ENCODE data around the gene HSPBP1. TPM values are rescaled to one million over a fixed set of nuclear protein-coding genes. Genes with fewer than 3 reads are reported as not detected.

Gene HSPBP1
- total and polyA plus RNA-seq, 9 of the 15 experiments (the other 6 are each of a cell fraction or from before 2014, with no cell fraction given), result 0.83 to 81.3 (median 21.8) TPM

GRCh38 chr19:55259540-55260210 is 20.2 kb downstream of the HSPBP1 start (continued):
- TF ChIP-seq RFX1 (IDR thresholded peaks at IDR 0.05), result no peak
- TF ChIP-seq PHB (CRISPR knock-in tag; IDR thresholded peaks at IDR 0.05), result no peak
- no peak for TF ChIP-seq EWSR1 (IDR thresholded peaks at IDR 0.05; ENCODE audit: borderline replicate concordance, low read depth, partially characterized antibody)
- no peak for TF ChIP-seq ELK1 (CRISPR knock-in tag; IDR thresholded peaks at IDR 0.05)
- TF ChIP-seq NR3C1 (CRISPR knock-in tag; IDR thresholded peaks at IDR 0.05), result no peak
- TF ChIP-seq RNF2 (IDR thresholded peaks at IDR 0.05), result no peak
- TF ChIP-seq BDP1 (IDR thresholded peaks at IDR 0.05; ENCODE audit: insufficient read depth, insufficient read length), result no peak
- no peak for TF ChIP-seq THAP12 (CRISPR knock-in tag; IDR thresholded peaks at IDR 0.05)
- TF ChIP-seq ZBTB7A (IDR thresholded peaks at IDR 0.05; ENCODE audit: borderline replicate concordance, control insufficient read depth, low read depth, low read length), result no peak
- TF ChIP-seq BRCA1 (IDR thresholded peaks at IDR 0.05), result no peak
- TF ChIP-seq BRCA1 (CRISPR knock-in tag; IDR thresholded peaks at IDR 0.05), result no peak
- no peak for TF ChIP-seq TRIM24 (IDR thresholded peaks at IDR 0.05)
